ENCODE data around the gene AGXT.

The AGXT gene

DNA sequence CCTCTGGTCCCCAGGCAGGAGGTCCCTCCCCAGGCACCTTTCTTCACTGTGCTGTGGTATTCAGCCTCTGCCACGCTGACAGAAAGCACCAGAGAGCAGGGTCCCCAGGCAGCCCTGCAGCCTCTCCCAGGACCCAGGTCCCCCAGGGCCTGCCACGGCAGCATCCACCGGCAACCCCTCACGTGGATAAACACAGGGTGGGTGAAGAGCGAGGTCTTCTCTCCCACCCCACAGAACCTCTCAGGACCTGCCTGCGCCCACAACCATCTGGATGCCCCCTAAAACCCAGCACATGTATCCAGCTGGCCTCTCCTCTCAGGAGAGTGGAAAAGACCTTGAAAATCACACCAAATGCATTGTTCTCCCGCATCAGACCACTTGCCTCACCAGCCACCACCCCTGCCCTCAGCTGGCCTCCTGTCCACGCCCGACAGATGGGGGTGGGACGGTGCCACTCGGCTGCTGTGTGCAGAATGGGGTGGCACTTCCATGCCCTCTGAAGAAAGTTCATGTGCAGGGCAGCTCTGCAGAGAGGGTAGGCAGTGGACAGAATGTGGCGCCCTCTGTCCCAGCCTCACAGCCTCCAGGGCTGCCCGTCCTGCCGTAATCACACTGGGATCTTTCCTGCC, 33.5 kb downstream of the AGXT start:
- TF ChIP-seq, protein P1, sequence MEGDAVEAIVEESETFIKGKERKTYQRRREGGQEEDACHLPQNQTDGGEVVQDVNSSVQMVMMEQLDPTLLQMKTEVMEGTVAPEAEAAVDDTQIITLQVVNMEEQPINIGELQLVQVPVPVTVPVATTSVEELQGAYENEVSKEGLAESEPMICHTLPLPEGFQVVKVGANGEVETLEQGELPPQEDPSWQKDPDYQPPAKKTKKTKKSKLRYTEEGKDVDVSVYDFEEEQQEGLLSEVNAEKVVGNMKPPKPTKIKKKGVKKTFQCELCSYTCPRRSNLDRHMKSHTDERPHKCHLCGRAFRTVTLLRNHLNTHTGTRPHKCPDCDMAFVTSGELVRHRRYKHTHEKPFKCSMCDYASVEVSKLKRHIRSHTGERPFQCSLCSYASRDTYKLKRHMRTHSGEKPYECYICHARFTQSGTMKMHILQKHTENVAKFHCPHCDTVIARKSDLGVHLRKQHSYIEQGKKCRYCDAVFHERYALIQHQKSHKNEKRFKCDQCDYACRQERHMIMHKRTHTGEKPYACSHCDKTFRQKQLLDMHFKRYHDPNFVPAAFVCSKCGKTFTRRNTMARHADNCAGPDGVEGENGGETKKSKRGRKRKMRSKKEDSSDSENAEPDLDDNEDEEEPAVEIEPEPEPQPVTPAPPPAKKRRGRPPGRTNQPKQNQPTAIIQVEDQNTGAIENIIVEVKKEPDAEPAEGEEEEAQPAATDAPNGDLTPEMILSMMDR (IDR thresholded peaks at IDR 0.05; ENCODE audit: poor library complexity, severe bottlenecking), result no peak
- Histone ChIP-seq H3K36me3 (ENCODE audit: low read depth) (no peaks in the 10 kb centered on the region), H3K27me3 (ENCODE audit: insufficient read depth, poor library complexity, severe bottlenecking) (peaks cover 6% of the 10 kb centered on the region), H3K4me1 (ENCODE audit: insufficient read depth, poor library complexity, severe bottlenecking) (no peaks in the 10 kb centered on the region), H3K9me3 (ENCODE audit: severe bottlenecking) (no peaks in the 10 kb centered on the region), H3K4me3 (ENCODE audit: severe bottlenecking) (no peak overlapping the region), H3K27ac (ENCODE audit: poor library complexity, severe bottlenecking) (no peak overlapping the region)
- no peak for ATAC-seq (ENCODE audit: low read depth)
- DNase-seq (ENCODE audit: low spot score), result no peak

GRCh38 chr2:240902615-240903041, 34.0 kb downstream of the AGXT start:
- Histone ChIP-seq H3K27ac (ENCODE audit: poor library complexity, severe bottlenecking) (no peak overlapping the region), H3K27me3 (ENCODE audit: insufficient read depth, poor library complexity, severe bottlenecking) (peaks cover 8% of the 10 kb centered on the region), H3K9me3 (ENCODE audit: severe bottlenecking) (no peaks in the 10 kb centered on the region), H3K4me3 (ENCODE audit: severe bottlenecking) (no peak overlapping the region), H3K4me1 (ENCODE audit: insufficient read depth, poor library complexity, severe bottlenecking) (no peaks in the 10 kb centered on the region), H3K36me3 (ENCODE audit: low read depth) (no peaks in the 10 kb centered on the region)
- DNase-seq (ENCODE audit: low spot score), result no peak
- no peak for ATAC-seq (ENCODE audit: low read depth)
- TF ChIP-seq, protein P1 (IDR thresholded peaks at IDR 0.05; ENCODE audit: poor library complexity, severe bottlenecking), result no peak

DNA sequence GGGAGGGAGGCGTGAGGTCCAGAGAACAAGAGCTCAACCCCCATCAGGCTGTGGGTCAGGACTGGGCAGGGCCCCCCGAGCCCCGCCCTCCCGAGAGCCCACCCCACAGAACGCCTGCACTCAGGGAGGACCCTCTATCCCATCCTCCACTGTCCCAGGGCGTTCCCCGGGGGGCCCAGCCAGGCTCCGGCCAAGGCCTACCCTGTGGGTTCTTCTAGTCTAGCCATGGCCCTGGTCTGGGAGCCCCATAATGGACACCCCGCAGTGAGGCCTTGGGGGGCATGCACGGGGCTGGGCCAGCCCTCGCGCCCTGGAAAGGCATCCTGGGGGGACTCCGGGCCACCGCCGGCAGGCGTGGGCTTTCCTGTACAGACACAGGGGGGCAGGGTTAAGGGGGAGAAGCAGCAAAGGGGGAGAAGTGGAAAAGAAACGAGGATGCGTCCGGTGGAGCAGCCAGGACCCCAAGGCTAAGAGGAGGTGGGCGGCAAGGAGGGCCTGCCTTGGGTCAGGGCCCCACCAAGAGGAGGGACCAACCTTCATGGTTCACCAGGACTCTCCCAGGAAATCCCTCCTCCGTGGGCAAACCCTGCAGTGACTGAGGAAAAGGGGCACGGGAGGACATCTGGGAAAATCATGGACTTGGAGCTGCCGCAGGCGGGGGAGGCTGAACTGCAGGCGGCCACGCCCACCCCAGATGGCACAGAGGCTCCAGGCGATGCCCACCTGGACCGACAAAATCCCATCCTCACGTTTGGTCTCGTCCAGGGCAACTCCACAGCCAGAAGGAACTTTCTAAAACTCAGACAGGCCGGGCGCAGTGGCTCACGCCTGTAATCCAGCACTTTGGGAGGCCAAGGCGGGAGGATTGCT, 34.8 kb downstream of the AGXT start:
- Histone ChIP-seq H3K4me1 (ENCODE audit: insufficient read depth, poor library complexity, severe bottlenecking) (no peaks in the 10 kb centered on the region), H3K27ac (ENCODE audit: poor library complexity, severe bottlenecking) (no peak overlapping the region), H3K27me3 (ENCODE audit: insufficient read depth, poor library complexity, severe bottlenecking) (peaks cover 8% of the 10 kb centered on the region), H3K9me3 (ENCODE audit: severe bottlenecking) (no peaks in the 10 kb centered on the region), H3K36me3 (ENCODE audit: low read depth) (no peaks in the 10 kb centered on the region), H3K4me3 (ENCODE audit: severe bottlenecking) (no peak overlapping the region)
- ATAC-seq (ENCODE audit: low read depth) (no peak), DNase-seq (ENCODE audit: low spot score) (no peak)
- TF ChIP-seq, protein P1 (IDR thresholded peaks at IDR 0.05; ENCODE audit: poor library complexity, severe bottlenecking), result no peak

GRCh38 chr2:240904216-240905175, 35.9 kb downstream of the AGXT start:
- H3K9me3 ChIP-seq (ENCODE audit: severe bottlenecking), result no peaks in the 10 kb centered on the region
- TF ChIP-seq, protein P1 (IDR thresholded peaks at IDR 0.05; ENCODE audit: poor library complexity, severe bottlenecking), result no peak
- no peak for DNase-seq (ENCODE audit: low spot score)
- peaks cover 8% of the 10 kb centered on the region for H3K27me3 ChIP-seq (ENCODE audit: insufficient read depth, poor library complexity, severe bottlenecking)
- no peak for ATAC-seq (ENCODE audit: low read depth)
- no peaks in the 10 kb centered on the region for H3K36me3 ChIP-seq (ENCODE audit: low read depth)
- H3K4me1 ChIP-seq (ENCODE audit: insufficient read depth, poor library complexity, severe bottlenecking), result no peaks in the 10 kb centered on the region
- no peak overlapping the region for H3K27ac ChIP-seq (ENCODE audit: poor library complexity, severe bottlenecking)
- H3K4me3 ChIP-seq (ENCODE audit: severe bottlenecking), result no peak overlapping the region

Measured in RWPE2 (cell line).